GM19452 (cell line): ENCODE results near the gene PKN1.
"Not testable (repeated sequence)": the region's sequence is repeated elsewhere in the genome, so short reads cannot be mapped to it uniquely, and the experiment has no call there.

ENCODE experiments used
- ATAC-seq: cut with Tn5 transposase; IDR thresholded peaks from one replicate; pipeline ENCODE4 v1.9.1; 2021; ENCODE audit not compliant: unreplicated experiment

PKN1 gene

DNA sequence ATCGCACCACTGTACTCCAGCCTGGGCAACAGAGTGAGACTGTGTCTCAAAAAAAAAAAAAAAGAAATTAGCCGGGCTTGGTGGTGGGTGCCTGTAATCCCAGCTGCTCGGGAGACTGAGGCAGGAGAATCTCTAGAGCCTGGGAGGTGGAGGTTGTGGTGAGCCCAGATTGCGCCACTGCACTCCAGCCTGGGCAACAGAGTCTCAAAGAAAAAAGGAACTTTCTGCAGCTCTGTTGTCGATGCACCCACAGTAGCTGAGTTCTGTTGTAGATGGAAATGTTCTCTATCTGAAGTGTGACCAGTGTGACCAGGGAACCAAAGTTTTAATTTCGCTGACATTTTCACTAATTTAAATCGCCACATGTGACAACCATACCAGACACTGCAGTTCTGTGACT, 29.3 kb downstream of the PKN1 start:
- not testable (repeated sequence) for ATAC-seq

DNA sequence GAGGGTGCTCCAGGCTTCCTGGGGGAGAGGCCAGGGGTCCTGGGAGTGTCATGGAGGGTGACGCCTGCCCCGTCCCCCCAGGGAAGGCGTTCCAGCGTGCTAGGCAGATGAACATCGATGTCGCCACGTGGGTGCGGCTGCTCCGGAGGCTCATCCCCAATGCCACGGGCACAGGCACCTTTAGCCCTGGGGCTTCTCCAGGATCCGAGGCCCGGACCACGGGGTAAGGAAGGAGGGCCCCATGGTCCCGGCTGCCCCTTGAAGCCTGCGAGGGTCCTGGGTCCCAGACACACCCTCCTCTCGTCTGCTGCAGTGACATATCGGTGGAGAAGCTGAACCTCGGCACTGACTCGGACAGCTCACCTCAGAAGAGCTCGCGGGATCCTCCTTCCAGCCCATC, 30.6 kb downstream of the PKN1 start:
- ATAC-seq = no peak

DNA sequence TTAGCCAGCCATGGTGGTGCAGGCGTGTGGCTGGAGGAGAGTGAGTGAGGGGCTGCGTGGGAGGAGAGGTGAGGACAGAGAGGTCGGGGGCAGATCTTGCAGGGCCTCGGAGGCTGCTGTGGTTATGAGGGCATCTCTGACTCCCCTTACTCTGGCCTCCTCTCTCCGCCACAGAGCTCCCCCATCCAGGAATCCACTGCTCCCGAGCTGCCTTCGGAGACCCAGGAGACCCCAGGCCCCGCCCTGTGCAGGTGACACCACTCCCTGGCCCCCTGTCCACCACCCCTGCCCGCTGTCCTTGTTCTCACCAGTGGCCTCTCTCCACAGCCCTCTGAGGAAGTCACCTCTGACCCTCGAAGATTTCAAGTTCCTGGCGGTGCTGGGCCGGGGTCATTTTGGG, 34.3 kb downstream of the PKN1 start:
- no peak for ATAC-seq

DNA sequence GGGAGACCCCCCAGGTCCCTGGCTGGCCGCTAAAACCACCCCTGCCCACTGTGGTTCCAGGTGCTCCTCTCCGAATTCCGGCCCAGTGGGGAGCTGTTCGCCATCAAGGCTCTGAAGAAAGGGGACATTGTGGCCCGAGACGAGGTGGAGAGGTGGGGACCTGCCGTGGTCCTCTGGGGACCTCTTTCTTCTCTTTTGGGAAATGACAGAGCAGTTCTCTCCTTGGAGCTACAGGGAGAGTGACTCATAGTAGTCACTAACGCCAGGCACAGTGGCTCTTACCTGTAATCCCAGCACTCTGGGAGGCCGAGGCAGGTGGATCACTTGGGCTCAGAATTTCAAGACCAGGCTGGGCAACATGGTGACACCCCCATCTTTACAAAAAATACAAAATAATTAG, 34.7 kb downstream of the PKN1 start:
- ATAC-seq = no peak

DNA sequence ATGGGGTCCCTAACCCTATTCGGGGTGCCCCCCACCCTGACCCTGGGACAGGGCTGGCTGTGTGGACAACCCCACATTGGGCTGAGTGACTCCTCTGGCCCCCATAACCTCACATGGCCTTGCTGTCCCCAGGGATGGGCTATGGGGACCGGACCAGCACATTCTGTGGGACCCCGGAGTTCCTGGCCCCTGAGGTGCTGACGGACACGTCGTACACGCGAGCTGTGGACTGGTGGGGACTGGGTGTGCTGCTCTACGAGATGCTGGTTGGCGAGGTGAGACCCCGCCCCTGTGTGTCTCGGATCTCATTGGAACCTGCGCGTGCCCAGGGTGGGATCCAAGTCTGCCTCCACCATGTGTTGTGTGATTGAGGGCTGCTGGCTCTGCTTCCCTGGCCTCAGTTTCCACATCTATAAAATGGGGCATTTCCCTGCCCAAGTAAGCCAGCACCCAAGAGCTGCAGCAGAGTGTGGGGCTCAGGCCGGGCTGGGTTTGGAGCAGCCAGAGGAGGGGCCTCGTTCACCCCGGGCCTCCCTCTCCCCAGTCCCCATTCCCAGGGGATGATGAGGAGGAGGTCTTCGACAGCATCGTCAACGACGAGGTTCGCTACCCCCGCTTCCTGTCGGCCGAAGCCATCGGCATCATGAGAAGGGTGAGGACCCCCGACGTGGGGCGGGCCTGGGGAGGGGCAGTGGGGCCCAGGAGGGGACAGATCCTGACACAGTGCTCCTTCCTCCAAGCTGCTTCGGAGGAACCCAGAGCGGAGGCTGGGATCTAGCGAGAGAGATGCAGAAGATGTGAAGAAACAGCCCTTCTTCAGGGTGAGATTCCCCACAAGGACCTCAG, 37.1 kb downstream of the PKN1 start:
- no peak for ATAC-seq

DNA sequence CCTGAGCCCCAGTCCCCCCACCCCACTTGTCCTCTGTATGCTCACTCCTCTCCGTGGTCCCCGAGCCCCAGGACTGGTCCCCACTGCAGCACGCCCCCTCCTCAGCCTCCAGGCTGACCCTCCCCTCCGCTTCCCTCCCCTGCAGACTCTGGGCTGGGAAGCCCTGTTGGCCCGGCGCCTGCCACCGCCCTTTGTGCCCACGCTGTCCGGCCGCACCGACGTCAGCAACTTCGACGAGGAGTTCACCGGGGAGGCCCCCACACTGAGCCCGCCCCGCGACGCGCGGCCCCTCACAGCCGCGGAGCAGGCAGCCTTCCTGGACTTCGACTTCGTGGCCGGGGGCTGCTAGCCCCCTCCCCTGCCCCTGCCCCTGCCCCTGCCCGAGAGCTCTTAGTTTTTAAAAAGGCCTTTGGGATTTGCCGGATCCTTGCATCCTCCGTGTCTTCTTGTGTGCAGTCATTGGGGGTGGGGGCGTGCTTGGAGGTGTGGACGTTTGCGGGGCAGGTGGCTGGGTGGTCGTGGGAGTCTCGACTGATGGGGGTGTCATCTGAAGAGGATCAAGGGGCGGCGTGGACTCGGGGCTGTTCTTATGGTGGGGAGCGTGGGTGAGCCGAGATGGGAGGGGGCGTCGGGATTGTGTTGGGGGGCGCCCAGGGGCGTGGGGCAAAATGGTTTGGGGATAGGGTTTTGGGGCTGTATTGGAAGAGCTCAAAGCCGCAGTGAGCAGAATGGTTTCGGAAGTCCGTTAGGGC, 38.5 kb downstream of the PKN1 start:
- ATAC-seq = no peak

DNA sequence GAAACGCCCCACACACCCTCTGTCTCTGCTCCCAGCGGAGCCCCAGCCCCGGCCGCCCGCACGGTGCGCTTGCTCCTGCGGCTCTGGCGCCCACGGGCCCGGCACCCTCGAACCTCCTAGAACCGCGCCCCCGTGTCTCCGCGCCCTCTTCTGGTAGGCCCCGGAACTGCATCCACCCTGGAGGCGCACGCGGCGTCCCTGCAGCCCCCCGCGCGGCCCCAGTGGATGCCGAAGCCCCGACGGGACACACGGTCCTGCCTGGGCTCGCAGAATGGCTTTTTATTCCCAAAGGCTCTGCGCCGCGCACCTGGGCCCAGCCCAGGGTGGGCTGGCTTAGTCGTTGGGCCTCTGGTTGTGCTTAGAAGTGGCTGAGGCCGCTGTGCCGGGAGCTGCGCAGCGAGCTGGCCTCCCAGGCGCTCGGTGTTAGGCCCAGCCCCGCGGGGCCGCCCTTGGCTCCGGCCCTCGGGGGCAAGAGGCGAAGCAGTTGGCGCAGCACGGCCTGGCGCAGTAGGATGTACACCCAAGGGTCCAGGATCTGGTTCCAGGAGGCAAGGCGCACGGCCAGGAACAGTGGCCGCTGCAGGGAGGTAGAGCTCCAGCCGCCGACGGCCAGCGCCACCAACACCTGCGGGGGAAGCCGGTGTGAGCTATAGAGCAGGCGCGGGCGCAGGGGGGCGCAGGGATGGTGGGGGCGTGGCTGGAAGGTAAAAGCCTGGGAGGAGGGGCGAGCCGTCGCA, 39.3 kb downstream of the PKN1 start:
- ATAC-seq = no peak

DNA sequence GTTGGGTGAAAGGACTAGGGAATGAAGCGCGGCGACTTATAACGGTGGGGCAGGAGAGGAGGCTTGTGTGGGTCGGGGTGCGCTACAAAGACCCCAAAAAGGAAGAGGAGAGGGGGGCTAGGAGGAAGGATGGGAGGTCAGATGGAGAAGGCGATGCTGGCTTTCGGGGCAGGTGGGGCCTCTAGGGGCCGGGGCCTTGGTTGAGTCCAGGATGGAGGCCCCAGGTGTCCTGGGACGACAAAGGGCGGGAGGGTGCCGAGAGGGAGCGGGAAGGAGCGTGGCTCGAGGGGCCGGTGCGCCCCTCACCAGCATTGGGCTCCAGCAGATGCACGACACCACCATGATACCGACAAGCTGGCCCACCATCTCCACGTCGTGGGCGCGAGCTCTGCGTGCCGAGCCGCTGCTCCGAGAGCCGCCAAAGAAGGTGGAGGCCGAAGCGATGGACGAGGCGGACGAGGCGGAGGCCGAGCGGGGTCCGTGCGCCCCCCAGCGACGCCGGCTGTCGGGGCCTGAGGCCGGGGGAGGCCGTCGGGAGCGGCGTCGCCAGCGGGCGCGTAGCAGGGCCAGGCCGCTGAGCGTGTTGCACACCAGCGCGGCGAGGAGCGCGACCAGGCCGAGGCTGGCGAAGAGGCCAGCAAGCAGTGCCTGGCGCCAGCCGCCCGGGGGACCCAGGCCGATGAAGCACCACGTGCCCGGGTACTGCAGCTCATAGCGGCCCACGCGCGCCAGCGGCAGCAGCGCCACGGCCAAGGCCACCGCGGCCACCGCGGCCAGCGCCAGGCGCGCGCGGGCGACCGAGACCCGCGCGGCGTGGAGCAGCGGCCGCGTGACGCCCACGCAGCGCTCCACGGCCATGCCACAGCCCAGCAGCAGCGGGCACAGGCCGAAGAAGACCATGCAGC, 40.2 kb downstream of the PKN1 start:
- no peak for ATAC-seq

DNA sequence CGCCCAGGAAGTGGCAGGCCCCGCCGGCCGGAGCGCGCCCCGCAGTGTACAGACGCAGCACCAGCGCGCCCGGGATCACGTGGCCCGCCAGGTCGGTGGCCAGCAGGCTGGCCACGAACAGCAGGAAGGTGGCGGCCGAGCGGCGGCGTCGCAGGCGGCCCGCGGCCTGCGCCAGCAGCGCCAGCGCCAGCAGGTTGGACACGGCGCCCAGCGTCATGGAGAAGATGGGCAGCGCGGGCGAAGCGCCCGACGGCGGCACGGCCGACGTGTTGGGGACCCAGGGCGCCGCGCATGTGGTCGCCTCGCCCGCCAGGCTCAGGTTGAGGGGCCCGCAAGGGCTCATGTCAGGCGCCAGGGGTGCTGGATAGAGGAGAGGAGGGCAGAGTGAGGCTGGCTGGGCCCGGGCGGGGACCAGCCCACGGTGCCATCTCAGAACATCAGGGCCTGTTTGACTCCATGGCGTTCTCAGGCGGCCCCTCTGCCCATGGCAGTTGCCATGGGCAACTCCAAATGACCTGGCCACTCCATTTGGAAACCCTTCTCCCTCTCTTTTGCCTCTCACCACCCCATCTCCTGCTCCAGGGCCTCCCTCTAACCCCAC, 41.0 kb downstream of the PKN1 start:
- no peak for ATAC-seq

DNA sequence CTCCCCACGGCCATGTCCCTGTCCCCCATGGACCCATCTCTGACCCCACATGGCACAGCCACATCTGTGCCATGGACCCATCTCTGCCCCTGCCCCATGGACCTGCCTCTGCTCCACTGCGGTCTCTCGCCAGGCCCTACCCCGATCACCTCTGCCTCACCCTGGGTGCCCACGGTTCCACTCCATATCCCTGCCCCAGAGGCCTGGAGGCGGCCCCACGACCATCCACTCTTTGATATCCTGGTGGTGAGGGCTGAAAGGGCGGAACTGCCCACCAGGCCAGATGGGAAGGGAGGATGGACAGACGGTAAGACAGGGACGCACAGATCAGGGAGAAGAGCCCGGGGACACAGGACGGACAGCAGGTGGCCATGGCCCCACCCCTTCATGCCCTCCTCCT, 41.7 kb downstream of the PKN1 start:
- no peak for ATAC-seq

DNA sequence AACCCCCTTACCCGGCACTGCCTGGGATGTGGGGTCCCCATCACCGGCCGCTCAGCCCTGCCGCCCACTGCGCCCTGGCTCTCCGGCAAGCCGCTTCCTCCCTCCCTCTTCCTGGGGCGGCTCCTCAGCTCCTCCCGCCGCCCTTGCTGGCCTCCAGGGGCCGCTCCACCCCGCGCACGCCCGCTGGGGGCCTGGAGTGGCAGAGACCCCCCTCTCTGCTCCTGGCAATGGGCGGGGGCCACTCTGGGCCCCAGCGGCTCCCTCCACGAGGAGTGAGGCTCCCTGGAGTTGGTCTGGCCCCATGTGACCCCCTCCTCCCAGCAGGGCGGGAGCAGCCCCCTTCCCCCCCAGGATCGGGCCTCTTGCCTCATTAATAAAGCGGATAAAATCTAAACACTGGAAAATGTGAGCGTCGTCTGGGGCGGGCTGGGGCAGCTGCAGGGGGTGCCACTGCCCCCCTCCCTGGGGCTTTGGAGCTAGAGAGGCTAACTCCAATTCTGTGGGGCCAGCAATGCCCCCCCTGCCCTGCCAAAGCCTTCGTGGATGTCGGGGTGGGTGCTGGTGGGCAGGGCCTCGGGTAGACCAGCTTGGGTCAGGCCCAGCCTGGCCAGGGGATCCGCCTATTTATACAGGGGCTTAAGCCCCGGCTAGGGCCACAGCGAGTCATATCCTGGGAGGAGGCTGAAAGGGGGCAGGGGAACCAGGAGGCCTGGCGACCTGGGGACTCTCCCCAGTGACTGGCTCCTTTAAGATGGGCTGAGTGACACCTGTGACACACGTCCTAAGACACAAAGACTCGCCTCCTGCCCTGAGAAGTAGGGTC, 42.4 kb downstream of the PKN1 start, which contains the start of gene PTGER1:
TSS of gene PTGER1 (minus strand) at position 104 of the 823 bp plus-strand sequence. CDS start 1,034 bp downstream, outside the sequence.
- ATAC-seq = no peak

DNA sequence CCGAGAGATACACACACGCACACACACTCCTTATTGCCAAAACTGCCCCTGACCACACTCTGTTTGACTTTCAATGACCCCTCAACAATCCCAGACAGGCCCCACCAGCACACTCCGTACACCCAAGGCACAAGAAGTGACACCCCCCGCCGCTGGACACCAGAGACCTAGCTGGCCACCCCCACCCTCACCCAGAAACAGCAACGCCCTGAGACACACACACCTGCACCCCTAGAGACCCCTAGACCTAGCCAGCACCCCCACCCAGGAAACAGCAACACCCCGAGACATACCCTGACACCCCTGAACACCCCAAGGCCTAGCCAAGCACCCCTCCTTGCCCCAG, 43.2 kb downstream of the PKN1 start:
- no peak for ATAC-seq

DNA sequence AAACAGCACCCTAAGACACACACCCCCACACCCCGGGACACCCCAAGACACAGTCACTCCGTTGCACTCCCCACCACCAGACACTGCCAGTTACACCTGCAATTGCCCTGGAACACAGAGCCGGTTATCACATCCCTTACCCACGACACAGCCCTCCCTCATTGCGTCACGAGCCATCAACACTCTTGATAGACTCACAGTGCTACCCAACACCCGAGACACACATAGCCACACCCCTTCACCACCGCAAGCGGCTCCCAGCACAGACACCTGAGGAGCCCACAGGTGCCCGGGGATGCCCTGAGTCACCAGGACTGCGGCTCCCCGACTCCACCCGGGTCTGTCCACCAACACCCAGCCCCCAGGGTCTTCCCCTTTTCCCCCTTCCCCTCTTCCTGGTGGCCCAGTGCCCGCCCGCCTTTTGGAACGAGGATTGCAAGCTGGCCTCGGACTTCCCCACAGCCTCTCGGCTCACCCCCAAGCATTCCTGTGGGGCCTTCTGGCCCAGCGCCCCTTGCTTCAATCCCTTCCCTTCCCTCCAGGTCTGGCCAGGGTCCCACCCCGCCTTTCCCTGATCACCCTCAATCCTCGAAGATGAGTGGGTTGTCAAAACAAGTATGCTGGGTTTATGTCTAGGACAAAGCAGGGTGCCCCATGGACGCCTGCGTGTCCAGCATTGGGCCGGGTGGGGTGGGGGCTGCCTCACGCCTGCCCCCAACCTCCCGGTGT, 43.7 kb downstream of the PKN1 start:
- no peak for ATAC-seq

DNA sequence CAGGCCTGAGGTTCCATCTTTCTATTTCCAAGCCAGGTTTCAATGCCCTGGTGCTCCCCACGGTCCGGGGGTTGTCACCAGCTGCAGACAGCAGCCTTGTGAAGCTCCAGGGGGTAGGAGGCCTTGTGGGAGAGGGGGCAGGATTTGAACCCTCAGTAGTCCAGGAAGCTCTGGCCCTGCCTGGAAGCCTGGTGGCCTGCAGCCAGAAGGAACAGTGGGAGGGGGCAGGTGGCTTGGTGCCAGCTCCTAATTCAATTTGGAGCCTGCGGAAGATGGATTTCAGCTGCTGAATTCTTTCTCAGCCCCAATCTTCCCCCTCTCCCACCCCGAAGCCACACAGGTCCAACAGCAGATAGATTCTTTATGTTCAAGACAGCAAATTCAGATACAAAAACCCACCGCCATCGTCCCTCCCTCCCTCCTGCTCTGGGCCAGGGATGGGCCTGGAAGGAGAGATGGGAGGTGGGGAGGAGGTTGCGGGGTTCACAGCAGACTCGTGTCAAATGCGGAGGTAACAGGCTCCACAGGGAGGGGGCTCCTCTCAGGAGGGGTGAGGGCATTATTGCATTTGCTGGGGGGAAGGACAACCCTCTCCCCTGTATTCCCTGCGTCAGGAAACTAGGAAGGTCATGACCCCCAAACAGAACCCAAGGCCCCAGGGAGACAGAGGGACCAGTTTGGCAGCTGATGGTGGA, 44.5 kb downstream of the PKN1 start:
- no peak for ATAC-seq

DNA sequence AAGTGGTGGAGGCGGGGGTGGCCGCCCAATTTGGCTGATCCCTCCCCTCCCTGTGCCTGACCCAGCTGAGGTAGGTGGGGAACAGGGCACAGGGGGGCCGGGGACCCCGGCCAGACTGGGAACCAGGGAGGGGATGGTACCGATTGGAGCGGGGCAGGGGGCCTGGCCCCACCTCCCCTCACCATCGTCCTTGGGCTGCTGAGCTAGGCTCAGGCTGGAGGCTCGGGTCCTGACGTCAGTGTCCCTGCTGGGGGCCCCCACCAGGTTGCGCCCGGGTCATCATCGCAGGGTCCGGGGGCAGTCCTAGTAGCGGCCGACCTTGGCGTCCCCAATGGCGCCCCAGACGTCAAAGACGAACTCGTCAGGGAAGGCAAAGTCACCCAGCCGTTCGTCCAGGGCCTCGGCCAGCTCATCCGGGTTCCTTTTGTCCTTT, 45.0 kb downstream of the PKN1 start:
- ATAC-seq = no peak

DNA sequence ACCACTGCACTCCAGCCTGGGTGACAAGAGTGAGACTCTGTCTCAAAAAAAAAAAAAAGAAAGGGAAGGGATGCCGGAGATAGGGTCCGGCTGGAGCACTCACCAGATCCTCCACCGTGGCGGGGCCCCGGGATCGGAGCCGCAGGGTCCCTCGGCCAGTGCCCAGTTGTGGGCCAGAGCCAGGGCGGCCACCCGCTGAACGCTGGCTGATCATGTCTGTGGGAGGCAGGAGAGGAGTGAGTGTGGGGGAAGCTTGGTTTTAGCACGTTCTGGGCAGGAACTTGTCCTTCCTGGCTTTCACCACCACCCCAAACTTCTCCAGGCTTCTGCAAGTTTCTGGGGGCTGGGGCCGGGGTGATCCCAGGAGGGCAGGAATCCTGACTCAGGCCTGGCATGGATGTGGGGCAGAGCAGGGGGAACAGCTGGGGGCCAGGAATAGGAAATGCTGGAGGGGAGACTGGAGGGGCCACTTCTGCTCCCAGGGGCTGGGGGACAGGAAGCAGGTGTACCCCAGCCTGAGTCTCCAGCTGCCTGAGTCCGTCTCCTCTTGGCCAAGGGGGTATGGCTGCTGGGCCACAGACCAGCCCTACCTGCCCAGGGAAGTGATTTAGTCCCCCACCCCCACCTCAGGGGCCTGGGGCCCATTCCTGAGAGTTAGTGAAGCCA, 46.3 kb downstream of the PKN1 start:
- ATAC-seq = no peak

DNA sequence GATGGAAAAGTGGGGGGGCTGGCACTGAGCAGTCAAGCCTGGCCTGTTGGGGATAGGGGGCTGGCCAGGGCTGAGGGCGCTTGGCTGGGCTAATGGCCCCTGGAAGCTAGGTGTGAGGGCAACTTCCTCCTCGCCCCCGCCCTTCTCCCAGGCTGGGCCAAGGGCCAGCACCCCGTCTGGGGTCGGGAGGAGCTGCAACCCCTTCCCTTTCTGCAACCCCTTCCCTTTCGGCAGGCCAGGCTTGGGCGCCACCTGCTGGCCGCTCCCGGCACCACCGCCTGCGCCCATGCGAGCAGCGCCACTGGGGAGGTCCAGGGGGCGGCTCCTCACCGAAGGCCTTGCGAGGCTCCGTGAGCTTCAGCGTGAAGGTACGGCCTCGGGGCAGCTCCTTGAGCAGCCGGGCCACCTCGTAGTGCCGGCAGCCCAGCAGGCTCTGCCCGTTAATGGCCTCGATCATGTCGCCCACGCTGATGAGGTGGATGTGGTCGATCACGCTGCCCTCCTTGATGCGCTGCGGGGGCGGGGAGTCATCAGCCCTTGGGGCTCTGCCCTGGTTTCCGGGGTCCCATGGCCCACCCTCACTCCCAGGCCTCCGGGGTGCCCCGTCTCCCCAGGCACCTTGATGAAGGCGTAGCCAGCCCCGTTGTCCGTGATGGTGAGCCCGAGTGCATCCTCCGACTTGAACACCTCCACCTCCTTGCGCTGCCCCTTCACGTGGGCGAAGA, 47.0 kb downstream of the PKN1 start:
- no peak for ATAC-seq
